HepG2 (cell line): ENCODE data around the gene LAMA5. TPM values are rescaled to one million over a fixed set of nuclear protein-coding genes. Genes with fewer than 3 reads are reported as not detected.

Source experiments
- ATAC-seq: fragments of 200-7000 bp; cut with Tn5 transposase; 3 replicates; pipeline ENCODE4 v1.9.1; 2020; ENCODE audit warnings: mild to moderate bottlenecking, moderate library complexity
- BruUV-seq: library from RNA; stranded (reverse); fragments of 400-500 nt; replicated peaks from 2 replicates; lab custom pipeline; 2021; lab: Mats Ljungman, UMichigan
- CTCF ChIA-PET: fragments of 300-600 bp; formaldehyde crosslinking; extraction: SDS; loops from one replicate; lab custom pipeline; 2021; ENCODE audit warnings: low total read pairs, inconsistent platforms, low intra/inter-chr PET ratio; lab: Yijun Ruan, JAX
- POLR2A ChIA-PET: fragments of 350-600 bp; sonication (Branson Sonifier 250); formaldehyde crosslinking; loops from one replicate; lab custom pipeline; 2020; ENCODE audit warnings: antibody characterized with exemption, inconsistent platforms; lab: Yijun Ruan, JAX
- DNase-seq: peaks from one replicate; pipeline ENCODE4 v3.0.0-alpha.2; 2015; ENCODE audit warnings: low spot score
- FAIRE-seq: peaks from 3 replicates; lab custom pipeline; 2011; peaks lifted over from hg19 to GRCh38; lab: Jason Lieb, UNC
- H2AFZ ChIP-seq: one replicate; pipeline ENCODE4 v1.6.1; 2011; ENCODE audit warnings: low read length, inconsistent platforms
- H3K27ac ChIP-seq: fragments of 300-600 bp; 3 replicates; pipeline ENCODE4 v1.8.0; 2011; ENCODE audit warnings: mixed run types, mild to moderate bottlenecking, mixed read lengths, low read length, inconsistent platforms; ENCODE audit not compliant: insufficient read depth; ENCODE audit errors: extremely low read length
- H3K27me3 ChIP-seq, 2 experiments: fragments of 200-600 bp in 1 of 2; 2 replicates in 1 of 2; 3 replicates in 1 of 2; pipeline versions ENCODE4 v1.6.0 to v1.8.0; 2011; ENCODE audit warnings: low read length in 2 of 2, mild to moderate bottlenecking in 2 of 2, moderate library complexity in 2 of 2, inconsistent platforms in 1 of 2; ENCODE audit not compliant: insufficient read depth in 2 of 2, control insufficient read depth in 1 of 2
- H3K36me3 ChIP-seq, 2 experiments: fragments of 200-600 bp in 1 of 2; replicated peaks in 1 of 2; 2 replicates in 1 of 2; 3 replicates in 1 of 2; pipeline versions ENCODE4 v1.5.1 to v1.8.0; 2011; ENCODE audit warnings: low read length in 2 of 2, inconsistent platforms in 1 of 2; ENCODE audit not compliant: insufficient read depth in 2 of 2, control insufficient read depth in 1 of 2
- H3K4me1 ChIP-seq: 2 replicates; pipeline ENCODE4 v1.5.1; 2012; ENCODE audit warnings: low read length, inconsistent platforms; ENCODE audit not compliant: insufficient read depth
- H3K4me2 ChIP-seq: 2 replicates; pipeline ENCODE4 v1.6.0; 2011; ENCODE audit warnings: low read depth, low read length, inconsistent platforms
- H3K4me3 ChIP-seq, 3 experiments: fragments of 200-600 bp in 1 of 3; sonication (generic), shearing (Covaris generic) in 1 of 3; replicated peaks in 1 of 3; 2 replicates each; pipeline ENCODE4 v1.5.1; 2011 to 2016; ENCODE audit warnings: low read length in 3 of 3, inconsistent platforms in 2 of 3, low read depth in 2 of 3, mild to moderate bottlenecking in 2 of 3, control low read depth in 1 of 3, mixed read lengths in 1 of 3; ENCODE audit not compliant: insufficient read depth in 1 of 3
- H3K79me2 ChIP-seq: one replicate; pipeline ENCODE4 v1.6.1; 2011; ENCODE audit warnings: low read length, inconsistent platforms; ENCODE audit not compliant: insufficient read depth
- H3K9ac ChIP-seq: 2 replicates; pipeline ENCODE4 v1.6.0; 2011; ENCODE audit warnings: mild to moderate bottlenecking, low read depth, low read length, inconsistent platforms; ENCODE audit not compliant: insufficient read depth
- H3K9me3 ChIP-seq: 2 replicates; pipeline ENCODE4 v1.5.1; 2012; ENCODE audit warnings: mild to moderate bottlenecking, low read length
- H4K20me1 ChIP-seq: 2 replicates; pipeline ENCODE4 v1.6.0; 2011; ENCODE audit warnings: inconsistent platforms, mild to moderate bottlenecking, low read length, moderate library complexity; ENCODE audit not compliant: insufficient read depth
- ARNT ChIP-seq: fragments of 450-650 bp; IDR thresholded peaks from 2 replicates; pipeline ENCODE4 v1.6.1; 2017
- ASH2L ChIP-seq: fragments of 300-600, 200-600 bp; sonication (generic); IDR thresholded peaks from 2 replicates; pipeline ENCODE4 v1.7.0; 2017; ENCODE audit warnings: low read depth, mild to moderate bottlenecking, moderate library complexity, mixed read lengths, low read length; ENCODE audit not compliant: insufficient read length
- HINFP ChIP-seq: sonication (generic); formaldehyde crosslinking; IDR thresholded peaks from 2 replicates; pipeline ENCODE4 v1.4.0; 2020; ENCODE audit warnings: low read depth, mild to moderate bottlenecking, missing genetic modification reagents
- IRF2 ChIP-seq: IDR thresholded peaks from 2 replicates; pipeline ENCODE4 v1.6.1; 2018; ENCODE audit warnings: missing genetic modification reagents, missing compliant biosample characterization
- KAT7 ChIP-seq: IDR thresholded peaks from 2 replicates; pipeline ENCODE4 v1.6.1; 2018; ENCODE audit warnings: borderline replicate concordance, missing compliant biosample characterization
- RBM39 ChIP-seq: fragments of 200-400 bp; formaldehyde crosslinking; IDR thresholded peaks from one replicate; pipeline ENCODE4 v1.6.1; 2018; ENCODE audit warnings: antibody characterized with exemption, mild to moderate bottlenecking, low read depth, low read length; ENCODE audit not compliant: poor library complexity, severe bottlenecking
- SIN3B ChIP-seq: fragments of 150-350 bp; IDR thresholded peaks from 2 replicates; pipeline ENCODE4 v1.6.1; 2014; ENCODE audit warnings: low read length
- TFDP1 ChIP-seq: IDR thresholded peaks from 2 replicates; pipeline ENCODE4 v1.6.1; 2016; ENCODE audit warnings: missing compliant biosample characterization, missing genetic modification reagents, borderline replicate concordance
- ZC3H13 ChIP-seq: sonication (generic); formaldehyde crosslinking; IDR thresholded peaks from 2 replicates; pipeline ENCODE4 v1.8.1; 2023; ENCODE audit warnings: mild to moderate bottlenecking, missing genetic modification reagents, moderate library complexity
- ZFP90 ChIP-seq: sonication (generic); formaldehyde crosslinking; IDR thresholded peaks from 2 replicates; pipeline ENCODE4 v1.8.0; 2022; ENCODE audit warnings: missing genetic modification reagents, mild to moderate bottlenecking, inconsistent platforms, borderline replicate concordance
- ZNF234 ChIP-seq: sonication (generic); formaldehyde crosslinking; conservative IDR thresholded peaks from 2 replicates; pipeline ENCODE4 v1.5.1; 2020; ENCODE audit warnings: mild to moderate bottlenecking, missing genetic modification reagents
- ZNF253 ChIP-seq: sonication (generic); formaldehyde crosslinking; IDR thresholded peaks from 2 replicates; pipeline ENCODE4 v1.8.0; 2022; ENCODE audit warnings: mild to moderate bottlenecking, missing genetic modification reagents, borderline replicate concordance
- ZNF274 ChIP-seq: sonication (generic); formaldehyde crosslinking; IDR thresholded peaks from 2 replicates; pipeline ENCODE4 v1.5.1; 2020; ENCODE audit warnings: mild to moderate bottlenecking, missing genetic modification reagents
- ZNF543 ChIP-seq: sonication (generic); formaldehyde crosslinking; IDR thresholded peaks from 2 replicates; pipeline ENCODE4 v1.4.0; 2020; ENCODE audit warnings: mild to moderate bottlenecking, missing genetic modification reagents
- ZNF563 ChIP-seq: sonication (generic); formaldehyde crosslinking; IDR thresholded peaks from 2 replicates; pipeline ENCODE4 v1.8.0; 2022; ENCODE audit warnings: mild to moderate bottlenecking, moderate library complexity, missing genetic modification reagents
- ZNF674 ChIP-seq: sonication (generic); formaldehyde crosslinking; IDR thresholded peaks from 2 replicates; pipeline ENCODE4 v1.5.0; 2020; ENCODE audit warnings: low read depth, mild to moderate bottlenecking, missing genetic modification reagents
- ZNF788 ChIP-seq: sonication (generic); formaldehyde crosslinking; IDR thresholded peaks from 2 replicates; pipeline ENCODE4 v1.5.0; 2020; ENCODE audit warnings: mild to moderate bottlenecking, missing genetic modification reagents, borderline replicate concordance
- ZNF790 ChIP-seq: sonication (generic); formaldehyde crosslinking; IDR thresholded peaks from 2 replicates; pipeline ENCODE4 v1.8.0; 2022; ENCODE audit warnings: missing genetic modification reagents, mild to moderate bottlenecking, borderline replicate concordance
- ZNF792 ChIP-seq: IDR thresholded peaks from 2 replicates; pipeline ENCODE4 v1.6.1; 2016
- WGBS: methylation state at CpG from one replicate; pipeline ENCODE4 v1.1.6; 2017; ENCODE audit warnings: low lambda C conversion rate; 5-methylcytosine and 5-hydroxymethylcytosine counted together
- in situ Hi-C: cut with HindIII; loops from 2 replicates; pipeline ENCODE4 v1.10.0; 2017; ENCODE audit warnings: low pct_unique_long_range_greater_than_20kb; ENCODE audit not compliant: extremely low pct_ligation_motif_present
- intact Hi-C: fragments of 100-400 bp; cut with micrococcal nuclease; formaldehyde crosslinking; loops from one replicate; pipeline ENCODE4 v1.10.0; 2022; ENCODE audit not compliant: unreplicated experiment
- polyA plus RNA-seq, 8 experiments: library from polyadenylated mRNA; depleted of rRNA in 3 of 8; stranded (reverse) in 7 of 8; unstranded in 1 of 8; fragments of >200 nt; fragmentation: Illumina TruSeq in 4 of 8; extraction: Trizol in 4 of 8; gene quantifications; 2 replicates each; pipeline versions ENCODE4 v1.2.1 to v1.2.3, GENCODE V29; 2011 to 2016; ENCODE audit warnings: low read depth in 4 of 8, missing spikeins in 1 of 8, mixed read lengths in 1 of 8; ENCODE audit not compliant: insufficient read depth in 1 of 8
- total RNA-seq, 5 experiments: library from RNA; depleted of rRNA; stranded (reverse); fragments of >200 nt; fragmentation: Illumina TruSeq; extraction: Trizol; gene quantifications; 2 replicates each; pipeline ENCODE4 v1.2.3, GENCODE V29; 2016; ENCODE audit warnings: low read depth in 1 of 5
- TF ChIP-seq, protein P1 (sequence below): sonication (generic); formaldehyde crosslinking; IDR thresholded peaks from 2 replicates; pipeline ENCODE4 v1.4.0; 2020; ENCODE audit warnings: missing genetic modification reagents

LAMA5 gene
- total and polyA plus RNA-seq, 2 of the 13 experiments (the other 11 are each of a cell fraction or from before 2014, with no cell fraction given) = 21.0 to 44.7 TPM

GRCh38 chr20:62387219-62387913, 20.3 kb upstream of the LAMA5 start:
- ATAC-seq (no peak), FAIRE-seq (no peak), DNase-seq (no peak)
- Histone ChIP-seq H3K36me3 (peaks cover 15 to 34% of the 10 kb centered on the region in 2 experiments), H2AFZ (no peak overlapping the region), H3K27ac (peak overlapping the region; percentile 66), H3K9me3 (no peaks in the 10 kb centered on the region), H3K4me3 (peak overlapping the region; percentile 97 to 99 (median 99)), H4K20me1 (peaks cover 17% of the 10 kb centered on the region), H3K4me2 (peak overlapping the region; percentile 97), H3K79me2 (peaks cover 40% of the 10 kb centered on the region), H3K9ac (peak overlapping the region; percentile 97), H3K27me3 (no peaks in the 10 kb centered on the region; a peak in 2 of 5 replicates), H3K4me1 (peaks cover 34% of the 10 kb centered on the region)
- ChIA-PET CTCF (interaction anchor here (2.8 kb wide), 1 partner anchor 85 kb away, joined by 13 read pairs; the partner anchor contains the start of gene ADRM1), POLR2A (interaction anchor here (0.6 to 4.5 kb wide), 20 partner anchors 8 to 1240 kb away, joined by 3 to 73 read pairs (median 5); partner anchors contain the start of genes ADRM1 and LAMA5)
- under 1% methylated on average over 43 of the region's 47 CpGs for WGBS
- in situ Hi-C loops (no loop called here), intact Hi-C loops (no loop called here)
- TSS peak; percentile 76 for BruUV-seq
- TF ChIP-seq ZNF274 (CRISPR knock-in tag) (0 out of 2 replicates have a peak, but pooled peaks have one; percentile 22), ZNF253 (CRISPR knock-in tag) (peak; percentile 21; the same call in 1 of the 2 replicates), ZNF674 (CRISPR knock-in tag) (peak; percentile 41; the same call in 1 of the 2 replicates), ZNF788 (CRISPR knock-in tag) (0 out of 2 replicates have a peak, but pooled peaks have one; percentile 53), ZNF234 (CRISPR knock-in tag) (peak; percentile 82; the same call in 1 of the 2 replicates), ARNT (no peak), IRF2 (no peak), ZNF792 (CRISPR knock-in tag) (no peak), SIN3B (no peak), ZC3H13 (CRISPR knock-in tag) (0 out of 2 replicates have a peak, but pooled peaks have one; percentile 25), ZNF543 (peak; percentile 9; the same call in 1 of the 2 replicates), ASH2L (peak; percentile 12), RBM39 (peak; percentile 27), HINFP (CRISPR knock-in tag) (peak; percentile 58; the same call in 1 of the 2 replicates), KAT7 (CRISPR knock-in tag) (peak; percentile 10), TFDP1 (CRISPR knock-in tag) (0 out of 2 replicates have a peak, but pooled peaks have one; percentile 6), ZNF790 (CRISPR knock-in tag) (peak; percentile 21; the same call in 1 of the 2 replicates), ZFP90 (CRISPR knock-in tag) (0 out of 2 replicates have a peak, but pooled peaks have one; percentile 47), ZNF563 (CRISPR knock-in tag) (no peak)
- TF ChIP-seq, protein P1, sequence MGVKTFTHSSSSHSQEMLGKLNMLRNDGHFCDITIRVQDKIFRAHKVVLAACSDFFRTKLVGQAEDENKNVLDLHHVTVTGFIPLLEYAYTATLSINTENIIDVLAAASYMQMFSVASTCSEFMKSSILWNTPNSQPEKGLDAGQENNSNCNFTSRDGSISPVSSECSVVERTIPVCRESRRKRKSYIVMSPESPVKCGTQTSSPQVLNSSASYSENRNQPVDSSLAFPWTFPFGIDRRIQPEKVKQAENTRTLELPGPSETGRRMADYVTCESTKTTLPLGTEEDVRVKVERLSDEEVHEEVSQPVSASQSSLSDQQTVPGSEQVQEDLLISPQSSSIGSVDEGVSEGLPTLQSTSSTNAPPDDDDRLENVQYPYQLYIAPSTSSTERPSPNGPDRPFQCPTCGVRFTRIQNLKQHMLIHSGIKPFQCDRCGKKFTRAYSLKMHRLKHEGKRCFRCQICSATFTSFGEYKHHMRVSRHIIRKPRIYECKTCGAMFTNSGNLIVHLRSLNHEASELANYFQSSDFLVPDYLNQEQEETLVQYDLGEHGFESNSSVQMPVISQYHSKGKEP (CRISPR knock-in tag) = no peak
